ENCODE data around the gene ILK.
A peak's percentile ranks its signal among the peaks of the same experiment; 100 is the strongest.

The ILK gene

GRCh38 chr11:6603287-6604080 lies at the start of gene ILK, which contains the start of gene RRP8:
ILK (plus strand) TSS chr11:6603774; CDS start chr11:6604272, 498 bp downstream.
RRP8 (minus strand) TSS chr11:6603616; CDS start chr11:6603502, 114 bp downstream.
- Histone ChIP-seq H2AFZ (ENCODE audit: low read length, unreplicated experiment) (peak within 1 kb of the TSS; percentile 84), H3K27ac (ENCODE audit: low read depth, low read length) (peak within 1 kb of the TSS; percentile 85), H3K36me3 (ENCODE audit: insufficient read depth, low read length) (peaks cover 22% of the 10 kb centered on the region; the same call in 1 of the 2 replicates), H3K27me3 (ENCODE audit: insufficient read depth, low read length) (no peaks in the 10 kb centered on the region), H3K4me1 (ENCODE audit: control insufficient read depth, insufficient read depth, low read length, unreplicated experiment) (peaks cover 37% of the 10 kb centered on the region), H3K4me3 (ENCODE audit: low read depth, low read length) (peak within 1 kb of the TSS; percentile 84), H3K79me2 (ENCODE audit: control insufficient read depth, insufficient read depth, low read length, unreplicated experiment) (peaks cover 97% of the 10 kb centered on the region)

GRCh38 chr11:6554828-6555706 lies 48.5 kb upstream of the ILK start:
- no peaks in the 10 kb centered on the region for H3K27me3 ChIP-seq (ENCODE audit: insufficient read depth, low read length)
- no peaks in the 10 kb centered on the region for H3K79me2 ChIP-seq (ENCODE audit: control insufficient read depth, insufficient read depth, low read length, unreplicated experiment)
- no peak overlapping the region for H2AFZ ChIP-seq (ENCODE audit: low read length, unreplicated experiment)
- H3K36me3 ChIP-seq (ENCODE audit: insufficient read depth, low read length) = no peaks in the 10 kb centered on the region
- no peak overlapping the region for H3K4me3 ChIP-seq (ENCODE audit: low read depth, low read length)
- H3K4me1 ChIP-seq (ENCODE audit: control insufficient read depth, insufficient read depth, low read length, unreplicated experiment) = no peaks in the 10 kb centered on the region
- no peak overlapping the region for H3K27ac ChIP-seq (ENCODE audit: low read depth, low read length)

GRCh38 chr11:6556139-6556949 lies 47.2 kb upstream of the ILK start:
- H3K36me3 ChIP-seq (ENCODE audit: insufficient read depth, low read length) = no peaks in the 10 kb centered on the region
- no peak overlapping the region for H3K27ac ChIP-seq (ENCODE audit: low read depth, low read length)
- no peaks in the 10 kb centered on the region for H3K27me3 ChIP-seq (ENCODE audit: insufficient read depth, low read length)
- no peak overlapping the region for H3K4me3 ChIP-seq (ENCODE audit: low read depth, low read length)
- no peaks in the 10 kb centered on the region for H3K4me1 ChIP-seq (ENCODE audit: control insufficient read depth, insufficient read depth, low read length, unreplicated experiment)
- H3K79me2 ChIP-seq (ENCODE audit: control insufficient read depth, insufficient read depth, low read length, unreplicated experiment) = no peaks in the 10 kb centered on the region
- H2AFZ ChIP-seq (ENCODE audit: low read length, unreplicated experiment) = no peak overlapping the region

DNA sequence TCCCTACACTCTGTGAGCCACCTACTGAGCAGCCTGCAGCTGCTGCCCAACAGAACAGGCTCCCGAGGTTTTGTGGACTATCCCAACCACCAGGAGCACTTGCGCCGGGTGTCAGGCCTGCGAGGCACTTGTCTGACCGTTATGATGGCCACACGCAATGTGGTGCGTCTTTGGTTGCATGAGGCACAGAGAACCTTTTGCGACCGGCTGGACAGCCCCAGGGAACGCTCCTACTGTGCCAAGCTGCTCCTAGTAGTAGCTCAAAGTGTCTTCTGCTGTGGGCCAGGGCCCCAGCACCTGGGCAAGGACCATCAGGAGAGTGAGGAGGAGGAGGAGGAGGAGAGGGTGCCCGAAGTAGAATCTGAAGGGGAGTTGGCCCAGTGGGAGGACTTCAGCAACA lies 46.5 kb upstream of the ILK start:
- no peak overlapping the region for H3K4me3 ChIP-seq (ENCODE audit: low read depth, low read length)
- no peaks in the 10 kb centered on the region for H3K4me1 ChIP-seq (ENCODE audit: control insufficient read depth, insufficient read depth, low read length, unreplicated experiment)
- no peaks in the 10 kb centered on the region for H3K36me3 ChIP-seq (ENCODE audit: insufficient read depth, low read length)
- no peaks in the 10 kb centered on the region for H3K79me2 ChIP-seq (ENCODE audit: control insufficient read depth, insufficient read depth, low read length, unreplicated experiment)
- H3K27ac ChIP-seq (ENCODE audit: low read depth, low read length) = no peak overlapping the region
- H3K27me3 ChIP-seq (ENCODE audit: insufficient read depth, low read length) = no peaks in the 10 kb centered on the region
- no peak overlapping the region for H2AFZ ChIP-seq (ENCODE audit: low read length, unreplicated experiment)

DNA sequence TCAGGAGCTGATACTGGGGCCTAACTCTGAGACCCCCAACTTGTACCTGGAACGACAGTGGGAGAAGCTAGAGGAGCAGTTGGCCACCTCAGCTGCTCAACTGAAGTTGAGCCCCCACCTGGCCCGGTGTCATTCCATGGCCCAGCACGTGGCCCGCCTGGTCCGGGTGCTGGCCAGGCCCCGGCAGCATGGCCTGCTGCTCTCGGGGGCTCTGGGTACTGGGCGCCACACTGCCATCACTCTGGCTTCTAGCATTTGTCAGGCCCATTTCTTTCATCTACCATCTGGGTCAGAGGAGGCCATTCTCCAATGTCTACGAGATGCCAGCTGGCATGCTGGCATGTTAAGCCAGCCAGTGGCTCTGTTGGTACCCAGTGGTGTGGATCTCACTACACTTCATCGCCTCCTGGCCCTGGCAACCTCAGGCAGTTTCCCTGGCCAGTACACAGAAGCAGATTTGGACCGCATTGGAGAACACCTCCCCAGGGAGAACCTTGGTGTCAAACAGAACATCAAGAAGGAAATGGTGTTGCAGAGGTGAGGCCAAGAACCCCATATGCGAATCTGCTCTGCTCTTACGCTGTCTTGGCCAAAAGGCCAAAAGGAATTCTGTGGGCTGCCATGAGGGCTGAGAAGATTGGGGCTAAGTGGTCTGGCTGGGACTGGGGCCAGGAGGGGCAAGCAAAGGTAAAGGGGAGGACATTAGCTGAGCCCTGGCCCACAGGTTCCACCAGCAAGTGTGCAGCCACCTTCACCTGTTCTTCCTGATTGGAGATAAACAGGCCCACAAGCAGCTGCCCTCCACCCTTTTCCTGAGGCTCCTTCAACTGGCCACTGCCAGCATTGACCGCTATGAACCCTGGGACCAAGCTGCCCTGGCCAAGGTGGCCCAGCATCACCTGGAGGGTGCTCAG lies 45.6 kb upstream of the ILK start:
- Histone ChIP-seq H3K27me3 (ENCODE audit: insufficient read depth, low read length) (no peaks in the 10 kb centered on the region), H2AFZ (ENCODE audit: low read length, unreplicated experiment) (no peak overlapping the region), H3K36me3 (ENCODE audit: insufficient read depth, low read length) (no peaks in the 10 kb centered on the region), H3K4me3 (ENCODE audit: low read depth, low read length) (no peak overlapping the region), H3K79me2 (ENCODE audit: control insufficient read depth, insufficient read depth, low read length, unreplicated experiment) (no peaks in the 10 kb centered on the region), H3K4me1 (ENCODE audit: control insufficient read depth, insufficient read depth, low read length, unreplicated experiment) (no peaks in the 10 kb centered on the region), H3K27ac (ENCODE audit: low read depth, low read length) (no peak overlapping the region)

DNA sequence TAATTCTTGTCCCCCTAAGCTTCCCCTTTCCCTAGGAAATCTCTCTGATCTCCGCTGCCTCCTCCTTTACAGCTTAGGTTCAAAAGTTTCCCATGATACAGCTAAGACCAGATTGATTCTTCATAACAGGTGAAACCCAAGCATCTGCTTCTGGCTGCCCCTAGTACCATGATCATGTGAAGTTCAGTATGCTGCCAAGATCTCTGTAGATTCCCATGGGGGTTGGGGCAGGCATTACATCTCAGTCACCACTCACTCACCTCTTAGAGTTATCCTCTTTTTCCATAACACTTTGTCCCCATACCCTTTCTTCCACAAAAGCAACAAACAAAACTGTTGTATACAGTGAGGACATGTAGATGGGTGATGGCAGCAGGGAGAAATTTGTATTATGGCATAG lies 44.2 kb upstream of the ILK start:
- H3K79me2 ChIP-seq (ENCODE audit: control insufficient read depth, insufficient read depth, low read length, unreplicated experiment) = no peaks in the 10 kb centered on the region
- H3K4me1 ChIP-seq (ENCODE audit: control insufficient read depth, insufficient read depth, low read length, unreplicated experiment) = no peaks in the 10 kb centered on the region
- H3K36me3 ChIP-seq (ENCODE audit: insufficient read depth, low read length) = no peaks in the 10 kb centered on the region
- H3K4me3 ChIP-seq (ENCODE audit: low read depth, low read length) = no peak overlapping the region
- H2AFZ ChIP-seq (ENCODE audit: low read length, unreplicated experiment) = no peak overlapping the region
- no peak overlapping the region for H3K27ac ChIP-seq (ENCODE audit: low read depth, low read length)
- H3K27me3 ChIP-seq (ENCODE audit: insufficient read depth, low read length) = no peaks in the 10 kb centered on the region

- H3K79me2 ChIP-seq (ENCODE audit: control insufficient read depth, insufficient read depth, low read length, unreplicated experiment) = no peaks in the 10 kb centered on the region
- no peaks in the 10 kb centered on the region for H3K4me1 ChIP-seq (ENCODE audit: control insufficient read depth, insufficient read depth, low read length, unreplicated experiment)
- no peak overlapping the region for H3K4me3 ChIP-seq (ENCODE audit: low read depth, low read length)
- no peak overlapping the region for H3K27ac ChIP-seq (ENCODE audit: low read depth, low read length)
- no peak overlapping the region for H2AFZ ChIP-seq (ENCODE audit: low read length, unreplicated experiment)
- H3K27me3 ChIP-seq (ENCODE audit: insufficient read depth, low read length) = no peaks in the 10 kb centered on the region
- no peaks in the 10 kb centered on the region for H3K36me3 ChIP-seq (ENCODE audit: insufficient read depth, low read length)
Measured at GRCh38 chr11:6561288-6561687, 42.3 kb upstream of the ILK start.

GRCh38 chr11:6563121-6563619 lies 40.4 kb upstream of the ILK start:
- Histone ChIP-seq H3K4me1 (ENCODE audit: control insufficient read depth, insufficient read depth, low read length, unreplicated experiment) (peaks cover 1% of the 10 kb centered on the region), H3K36me3 (ENCODE audit: insufficient read depth, low read length) (no peaks in the 10 kb centered on the region), H2AFZ (ENCODE audit: low read length, unreplicated experiment) (no peak overlapping the region), H3K27ac (ENCODE audit: low read depth, low read length) (no peak overlapping the region), H3K27me3 (ENCODE audit: insufficient read depth, low read length) (no peaks in the 10 kb centered on the region), H3K4me3 (ENCODE audit: low read depth, low read length) (no peak overlapping the region), H3K79me2 (ENCODE audit: control insufficient read depth, insufficient read depth, low read length, unreplicated experiment) (no peaks in the 10 kb centered on the region)

DNA sequence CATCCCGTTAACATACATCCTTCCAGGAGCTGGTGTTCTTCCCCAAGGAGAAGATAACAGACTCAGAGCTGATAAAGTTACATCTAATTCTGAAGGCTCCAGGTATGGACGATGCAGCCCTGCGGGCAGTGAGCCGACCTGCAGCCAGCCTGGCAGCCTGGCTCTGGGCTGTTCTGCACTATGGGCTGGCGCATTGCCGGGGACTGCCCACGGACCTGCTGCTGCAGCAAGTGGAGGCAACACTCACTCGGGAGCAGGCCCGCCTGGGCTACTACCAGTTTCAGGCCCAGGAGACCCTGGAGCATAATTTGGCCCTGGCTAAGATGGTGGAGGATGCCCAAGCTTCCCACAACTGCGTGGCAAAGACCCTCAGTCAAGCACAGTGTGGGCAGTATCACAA lies 39.9 kb upstream of the ILK start:
- Histone ChIP-seq H3K4me1 (ENCODE audit: control insufficient read depth, insufficient read depth, low read length, unreplicated experiment) (peaks cover 6% of the 10 kb centered on the region), H3K4me3 (ENCODE audit: low read depth, low read length) (no peak overlapping the region), H3K36me3 (ENCODE audit: insufficient read depth, low read length) (no peaks in the 10 kb centered on the region), H3K79me2 (ENCODE audit: control insufficient read depth, insufficient read depth, low read length, unreplicated experiment) (no peaks in the 10 kb centered on the region), H2AFZ (ENCODE audit: low read length, unreplicated experiment) (no peak overlapping the region), H3K27ac (ENCODE audit: low read depth, low read length) (no peak overlapping the region), H3K27me3 (ENCODE audit: insufficient read depth, low read length) (no peaks in the 10 kb centered on the region)

All from ACC112 (cell line).